K562 (cell line): ENCODE data around the gene DAP. TPM values are rescaled to one million over a fixed set of nuclear protein-coding genes. Genes with fewer than 3 reads are reported as not detected.
A peak's percentile ranks its signal among the peaks of the same experiment; 100 is the strongest.

Experiments
- ATF7 ChIP-seq: fragments of 450-650 bp; IDR thresholded peaks from 2 replicates; pipeline ENCODE4 v1.7.1; 2014; ENCODE audit warnings: mild to moderate bottlenecking, moderate library complexity
- DEAF1 ChIP-seq: fragments of 450-650 bp; formaldehyde crosslinking; IDR thresholded peaks from 2 replicates; pipeline ENCODE4 v1.4.0; 2020; ENCODE audit warnings: mild to moderate bottlenecking, moderate library complexity
- EP400 ChIP-seq: fragments of 450-650 bp; IDR thresholded peaks from 2 replicates; pipeline ENCODE4 v1.6.1; 2017; ENCODE audit warnings: antibody characterized with exemption, mild to moderate bottlenecking, moderate library complexity
- KLF13 ChIP-seq: fragments of 450-650 bp; IDR thresholded peaks from 2 replicates; pipeline ENCODE4 v1.6.1; 2016; ENCODE audit warnings: missing genetic modification characterization, low read depth, mild to moderate bottlenecking, missing compliant biosample characterization, moderate library complexity, borderline replicate concordance
- MBD1 ChIP-seq: fragments of 250-450 bp; sonication (Bioruptor Pico); IDR thresholded peaks from 2 replicates; pipeline ENCODE4 v1.8.0; 2022; ENCODE audit warnings: inconsistent platforms
- MYNN ChIP-seq, 2 experiments: sonication (generic); formaldehyde crosslinking in 1 of 2; IDR thresholded peaks; 2 replicates each; pipeline versions ENCODE4 v1.5.0 to v1.6.1; 2016 to 2020; ENCODE audit warnings: antibody characterized with exemption in 1 of 2, missing genetic modification reagents in 1 of 2
- NCOR1 ChIP-seq: fragments of 450-650 bp; IDR thresholded peaks from 2 replicates; pipeline ENCODE4 v1.6.1; 2016; ENCODE audit warnings: mild to moderate bottlenecking, moderate library complexity
- PBX2 ChIP-seq, 2 experiments: IDR thresholded peaks in 1 of 2; conservative IDR thresholded peaks in 1 of 2; 2 replicates each; pipeline ENCODE4 v1.6.1; 2016; ENCODE audit warnings: low read depth in 2 of 2, mild to moderate bottlenecking in 1 of 2, missing compliant biosample characterization in 1 of 2, missing genetic modification characterization in 1 of 2, moderate library complexity in 1 of 2
- POU5F1 ChIP-seq: fragments of 150-350 bp; IDR thresholded peaks from 2 replicates; pipeline ENCODE4 v1.6.1; 2014; ENCODE audit warnings: borderline replicate concordance, low read length, low read depth, mild to moderate bottlenecking; ENCODE audit not compliant: partially characterized antibody
- PRDM10 ChIP-seq: fragments of 450-650 bp; IDR thresholded peaks from 2 replicates; pipeline ENCODE4 v1.6.1; 2018; ENCODE audit not compliant: partially characterized antibody
- ZBTB2 ChIP-seq: fragments of 450-650 bp; IDR thresholded peaks from 2 replicates; pipeline ENCODE4 v1.6.1; 2016; ENCODE audit warnings: antibody characterized with exemption
- ZNF143 ChIP-seq: sonication (generic); formaldehyde crosslinking; IDR thresholded peaks from 2 replicates; pipeline ENCODE4 v1.9.0; 2022; ENCODE audit warnings: mild to moderate bottlenecking, missing genetic modification reagents
- ZNF224 ChIP-seq: sonication (generic); formaldehyde crosslinking; IDR thresholded peaks from 2 replicates; pipeline ENCODE4 v1.8.0; 2022; ENCODE audit warnings: mild to moderate bottlenecking, missing genetic modification reagents
- ZNF324 ChIP-seq: fragments of 250-450 bp; sonication (Bioruptor Pico); IDR thresholded peaks from 2 replicates; pipeline ENCODE4 v1.4.0; 2020; ENCODE audit warnings: mild to moderate bottlenecking
- ZNF696 ChIP-seq: fragments of 250-450 bp; sonication (Bioruptor Pico); conservative IDR thresholded peaks from 2 replicates; pipeline ENCODE4 v1.4.0; 2020; ENCODE audit warnings: mild to moderate bottlenecking, moderate library complexity
- polyA plus RNA-seq, 8 experiments: library from polyadenylated mRNA; depleted of rRNA in 4 of 8; stranded (reverse) in 5 of 8; unstranded in 3 of 8; fragments of >200 nt; fragmentation: Nextera tagmentation in 2 of 8; fragmentation: Illumina TruSeq in 1 of 8; extraction: Ambion mirVana in 2 of 8; extraction: Trizol in 1 of 8; gene quantifications; 2 replicates each; pipeline versions ENCODE4 v1.2.1 to v1.2.3, GENCODE V29; 2011 to 2014; ENCODE audit warnings: inconsistent platforms in 1 of 8, missing spikeins in 1 of 8
- total RNA-seq, 7 experiments: library from RNA; depleted of rRNA in 6 of 7; stranded (reverse); fragments of >200 nt in 6 of 7; fragmentation: Illumina TruSeq in 2 of 7; extraction: Trizol in 2 of 7; gene quantifications; 2 replicates each; pipeline versions ENCODE4 v1.2.1 to v1.2.3, GENCODE V29; 2011 to 2021; ENCODE audit warnings: low replicate concordance in 1 of 7

Gene DAP
- total and polyA plus RNA-seq, 9 of the 15 experiments (the other 6 are each of a cell fraction or from before 2014, with no cell fraction given), result 14.1 to 151 (median 34.5) TPM

GRCh38 chr5:10724781-10725507, 36.1 kb downstream of the DAP start (continued):
- TF ChIP-seq ZNF143, result no peak
- peak; percentile 64 for TF ChIP-seq ATF7
- TF ChIP-seq ZNF224 (CRISPR knock-in tag), result no peak
- peak; percentile 45 for TF ChIP-seq NCOR1
- no peak for TF ChIP-seq ZNF696 (CRISPR knock-in tag)
- no peak for TF ChIP-seq ZNF324 (CRISPR knock-in tag)
- TF ChIP-seq PBX2 (CRISPR knock-in tag; IDR thresholded peaks at IDR 0.05; ENCODE audit: low read depth), result no peak
- TF ChIP-seq PBX2 (tag; conservative IDR thresholded peaks at IDR 0.05; ENCODE audit: low read depth), result 0 out of 2 replicates have a peak, but pooled peaks have one; percentile 11
- TF ChIP-seq EP400, result peak; percentile 54
- TF ChIP-seq MBD1, result no peak
- TF ChIP-seq MYNN (IDR thresholded peaks at IDR 0.05), result peak; percentile 68
- no peak for TF ChIP-seq MYNN (CRISPR knock-in tag; IDR thresholded peaks at IDR 0.05)
- TF ChIP-seq POU5F1, result no peak
- TF ChIP-seq PRDM10, result peak; percentile 74
- 0 out of 2 replicates have a peak, but pooled peaks have one; percentile 39 for TF ChIP-seq DEAF1
- peak; percentile 63; the same call in 1 of the 2 replicates for TF ChIP-seq ZBTB2
- TF ChIP-seq KLF13 (tag), result peak; percentile 48; the same call in 1 of the 2 replicates
